ENCODE measurements around the gene MFSD8. TPM values are rescaled to one million over a fixed set of nuclear protein-coding genes. Genes with fewer than 3 reads are reported as not detected.
"Not testable (repeated sequence)": the region's sequence is repeated elsewhere in the genome, so short reads cannot be mapped to it uniquely, and the experiment has no call there.

MFSD8 gene
- total RNA-seq, 1 experiment from 2014 or later = 17.7 TPM

GRCh38 chr4:127965803-127966175 is 816 bp upstream of the MFSD8 start:
- TSS peak; percentile 55 for BruUV-seq (replicated peaks)
- CTCF ChIA-PET = interaction anchor here (0.5 to 1.9 kb wide), 17 partner anchors 8 to 401 kb away, joined by 3 to 13 read pairs (median 3); partner anchors contain the start of genes LARP1B and PLK4
- intact Hi-C loops (cut with micrococcal nuclease) = loop anchor here (1.0 to 2.0 kb wide), 3 partner anchors 31 to 181 kb away; no protein-coding TSS in a partner anchor
- peak; percentile 43 for DNase-seq (ENCODE audit: unreplicated experiment)
- TF ChIP-seq CTCF (IDR thresholded peaks at IDR 0.05; ENCODE audit: unreplicated experiment) = no peak
- Mint-ChIP-seq H3K4me1 (ENCODE audit: insufficient read depth, unreplicated experiment) (peaks cover 5% of the 10 kb centered on the region), H3K36me3 (ENCODE audit: insufficient read depth, unreplicated experiment) (peaks cover 9% of the 10 kb centered on the region), H3K27ac (ENCODE audit: low read depth, unreplicated experiment) (peak overlapping the region; percentile 94), H3K27me3 (ENCODE audit: insufficient read depth, unreplicated experiment) (no peaks in the 10 kb centered on the region), H3K9me3 (ENCODE audit: unreplicated experiment) (no peaks in the 10 kb centered on the region), H3K4me3 (ENCODE audit: unreplicated experiment) (peak overlapping the region; percentile 97)
- POLR2A ChIA-PET = interaction anchor here (0.6 to 4.2 kb wide), 33 partner anchors 9 to 858 kb away, joined by 3 to 89 read pairs (median 5); partner anchors contain the start of genes HSPA4L, INTU, LARP1B and PLK4

DNA sequence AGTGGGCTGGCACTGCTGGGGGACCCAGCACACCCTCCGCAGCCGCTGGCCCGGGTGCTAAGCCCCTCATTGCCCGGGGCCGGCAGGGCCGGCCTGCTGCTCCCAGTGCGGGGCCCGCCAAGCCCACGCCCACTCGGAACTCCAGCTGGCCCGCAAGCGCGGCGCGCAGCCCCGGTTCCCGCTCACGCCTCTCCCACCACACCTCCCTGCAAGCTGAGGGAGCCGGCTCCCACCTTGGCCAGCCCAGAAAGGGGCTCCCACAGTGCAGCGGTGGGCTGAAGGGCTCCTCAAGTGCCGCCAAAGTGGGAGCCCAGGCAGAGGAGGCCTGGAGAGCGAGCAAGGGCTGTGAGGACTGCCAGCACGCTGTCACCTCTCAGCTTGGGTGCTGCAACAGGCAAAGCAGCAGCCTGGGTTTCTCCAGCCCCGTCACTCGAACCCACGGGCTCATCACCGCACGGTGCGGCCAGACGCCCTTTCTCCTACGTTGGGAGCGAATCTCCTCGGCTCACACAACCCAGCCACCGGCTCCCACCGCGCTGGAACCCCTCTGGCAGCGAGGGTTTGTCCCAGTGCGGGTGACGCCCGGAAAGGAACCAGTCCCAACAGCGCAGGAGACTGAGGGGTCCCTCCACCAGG is 429 bp downstream of the MFSD8 start:
- intact Hi-C loops (cut with micrococcal nuclease) = loop anchor here (1.0 to 2.0 kb wide), 3 partner anchors 32 to 180 kb away; no protein-coding TSS in a partner anchor
- H3K4me1 Mint-ChIP-seq (ENCODE audit: insufficient read depth, unreplicated experiment); H3K27me3 Mint-ChIP-seq (ENCODE audit: insufficient read depth, unreplicated experiment); H3K36me3 Mint-ChIP-seq (ENCODE audit: insufficient read depth, unreplicated experiment); DNase-seq (ENCODE audit: unreplicated experiment); H3K9me3 Mint-ChIP-seq (ENCODE audit: unreplicated experiment): not testable (repeated sequence)
- POLR2A ChIA-PET = interaction anchor here (0.6 to 4.2 kb wide), 29 partner anchors 8 to 422 kb away, joined by 3 to 89 read pairs (median 5); partner anchors contain the start of genes HSPA4L, LARP1B and PLK4
- CTCF ChIA-PET = interaction anchor here (1.1 to 1.9 kb wide), 7 partner anchors 10 to 87 kb away, joined by 3 to 13 read pairs (median 5); partner anchors contain the start of gene PLK4
- TSS peak; percentile 44 for BruUV-seq (replicated peaks)
- H3K4me3 Mint-ChIP-seq (ENCODE audit: unreplicated experiment) = peak overlapping the region; percentile 97
- H3K27ac Mint-ChIP-seq (ENCODE audit: low read depth, unreplicated experiment) = peak overlapping the region; percentile 94

DNA sequence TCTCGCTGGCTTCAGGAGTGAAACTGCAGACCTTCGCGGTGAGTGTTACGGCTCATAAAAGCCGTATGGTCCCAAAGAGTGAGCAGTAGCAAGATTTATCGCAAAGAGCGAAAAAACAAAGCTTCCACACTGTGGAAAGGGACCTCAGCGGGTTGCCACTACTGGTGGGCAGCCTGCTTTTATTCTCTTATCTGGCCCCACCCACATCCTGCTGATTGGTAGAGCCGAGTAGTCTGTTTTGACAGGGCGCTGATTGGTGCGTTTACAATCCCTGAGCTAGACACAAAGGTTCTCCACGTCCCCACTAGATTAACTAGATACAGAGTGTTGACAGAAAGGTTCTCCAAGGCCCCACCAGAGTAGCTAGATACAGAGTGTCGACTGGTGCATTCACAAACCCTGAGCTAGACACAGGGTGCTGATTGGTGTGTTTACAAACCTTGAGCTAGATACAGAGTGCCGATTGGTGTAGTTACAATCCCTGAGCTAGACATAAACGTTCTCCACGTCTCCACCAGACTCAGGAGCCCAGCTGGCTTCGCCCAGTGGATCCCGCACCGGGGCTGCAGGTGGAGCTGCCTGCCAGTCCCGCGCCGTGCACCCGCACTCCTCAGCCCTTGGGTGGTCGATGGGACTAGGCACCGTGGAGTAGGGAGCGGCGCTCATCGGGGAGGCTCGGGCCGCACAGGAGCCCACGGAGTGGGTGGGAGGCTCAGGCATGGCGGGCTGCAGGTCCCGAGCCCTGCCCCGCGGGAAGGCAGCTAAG is 1.2 kb downstream of the MFSD8 start:
- not testable (repeated sequence) for H3K27me3 Mint-ChIP-seq (ENCODE audit: insufficient read depth, unreplicated experiment); H3K9me3 Mint-ChIP-seq (ENCODE audit: unreplicated experiment); DNase-seq (ENCODE audit: unreplicated experiment); H3K36me3 Mint-ChIP-seq (ENCODE audit: insufficient read depth, unreplicated experiment); BruUV-seq (replicated peaks)
- CTCF ChIA-PET = interaction anchor here (0.6 to 1.1 kb wide), 5 partner anchors 20 to 138 kb away, joined by 3 to 5 read pairs (median 3); partner anchors contain the start of gene PLK4
- peak overlapping the region; percentile 94 for H3K27ac Mint-ChIP-seq (ENCODE audit: low read depth, unreplicated experiment)
- H3K4me3 Mint-ChIP-seq (ENCODE audit: unreplicated experiment) = peak overlapping the region; percentile 97
- H3K4me1 Mint-ChIP-seq (ENCODE audit: insufficient read depth, unreplicated experiment) = peaks cover 11% of the 10 kb centered on the region
- POLR2A ChIA-PET = interaction anchor here (0.6 to 4.2 kb wide), 6 partner anchors 15 to 329 kb away, joined by 3 to 89 read pairs (median 8); partner anchors contain the start of genes LARP1B and PLK4
- intact Hi-C loops (cut with micrococcal nuclease) = loop anchor here (2.0 kb wide), 2 partner anchors 33 to 179 kb away; no protein-coding TSS in a partner anchor

DNA sequence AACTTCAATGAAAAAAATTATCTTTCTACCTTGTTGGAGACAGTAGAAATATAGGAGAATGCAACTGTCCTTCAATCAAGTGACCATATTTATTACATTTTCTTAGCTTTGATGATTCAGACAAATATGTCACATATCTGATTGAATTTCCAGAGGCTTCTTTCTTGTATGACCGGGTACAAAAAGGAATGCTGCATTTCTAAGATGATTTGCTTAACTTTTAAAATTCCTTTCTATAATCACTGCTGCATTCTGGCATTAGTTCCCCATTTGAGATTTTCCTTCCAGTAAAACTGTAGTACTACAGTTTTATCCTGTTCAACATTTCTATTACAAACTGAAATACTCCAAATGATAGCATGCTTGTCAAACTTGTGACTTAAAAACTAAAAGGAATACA is 5.2 kb downstream of the MFSD8 start:
- peaks cover 38% of the 10 kb centered on the region for H3K36me3 Mint-ChIP-seq (ENCODE audit: insufficient read depth, unreplicated experiment)
- H3K27me3 Mint-ChIP-seq (ENCODE audit: insufficient read depth, unreplicated experiment) = no peaks in the 10 kb centered on the region
- peaks cover 5% of the 10 kb centered on the region for H3K4me1 Mint-ChIP-seq (ENCODE audit: insufficient read depth, unreplicated experiment)
- BruUV-seq (replicated peaks) = no TSS peak
- intact Hi-C loops (cut with micrococcal nuclease) = no loop called here
- TF ChIP-seq CTCF (IDR thresholded peaks at IDR 0.05; ENCODE audit: unreplicated experiment) = no peak
- ChIA-PET POLR2A (interaction anchor here (1.2 kb wide), 1 partner anchor 79 kb away, joined by 3 read pairs; the partner anchor contains the start of gene PLK4), CTCF (interaction anchor here (1.3 kb wide), 1 partner anchor 8 kb away, joined by 3 read pairs; no protein-coding TSS in a partner anchor)
- DNase-seq (ENCODE audit: unreplicated experiment) = no peak
- no peaks in the 10 kb centered on the region for H3K9me3 Mint-ChIP-seq (ENCODE audit: unreplicated experiment)
- no peak overlapping the region for H3K27ac Mint-ChIP-seq (ENCODE audit: low read depth, unreplicated experiment)
- H3K4me3 Mint-ChIP-seq (ENCODE audit: unreplicated experiment) = no peak overlapping the region
